HG02970 (cell line): ENCODE data around the gene KCNJ14.

Experiments
- ATAC-seq: cut with Tn5 transposase; IDR thresholded peaks from one replicate; pipeline ENCODE4 v1.9.1; 2021; ENCODE audit warnings: mild to moderate bottlenecking, moderate library complexity, moderate number of reproducible peaks; ENCODE audit not compliant: unreplicated experiment, low FRiP score

KCNJ14 gene

DNA sequence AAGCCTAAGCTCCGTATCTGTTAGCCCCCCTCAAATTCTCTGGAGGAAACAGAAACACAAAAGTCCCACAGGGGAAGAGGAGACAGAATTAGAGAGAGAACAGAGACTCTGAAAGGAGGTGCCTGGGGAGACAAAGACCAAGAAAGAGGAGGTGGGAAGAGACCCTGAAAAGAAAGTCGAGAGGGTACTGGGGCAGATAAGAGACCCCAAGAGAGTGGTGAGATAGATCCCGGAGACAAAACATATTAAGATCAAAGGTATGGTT, 10.5 kb upstream of the KCNJ14 start:
- ATAC-seq = no peak

DNA sequence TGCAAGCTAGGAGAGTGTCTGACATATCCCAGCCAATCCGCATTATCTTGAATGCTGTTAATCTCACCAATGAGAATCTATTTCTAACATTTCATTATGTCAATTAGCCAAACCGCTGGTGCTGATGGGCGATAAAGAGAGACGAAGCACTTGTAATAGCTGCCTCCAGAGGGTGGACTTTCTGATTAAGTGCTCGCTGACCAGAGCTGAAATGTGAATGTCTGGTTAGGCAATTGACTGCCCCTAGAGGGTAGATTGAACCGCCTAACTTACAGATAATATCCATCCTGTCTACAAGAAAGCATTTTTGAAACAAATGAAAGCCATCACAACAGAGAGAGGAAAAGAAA, 10.1 kb upstream of the KCNJ14 start:
- no peak for ATAC-seq

DNA sequence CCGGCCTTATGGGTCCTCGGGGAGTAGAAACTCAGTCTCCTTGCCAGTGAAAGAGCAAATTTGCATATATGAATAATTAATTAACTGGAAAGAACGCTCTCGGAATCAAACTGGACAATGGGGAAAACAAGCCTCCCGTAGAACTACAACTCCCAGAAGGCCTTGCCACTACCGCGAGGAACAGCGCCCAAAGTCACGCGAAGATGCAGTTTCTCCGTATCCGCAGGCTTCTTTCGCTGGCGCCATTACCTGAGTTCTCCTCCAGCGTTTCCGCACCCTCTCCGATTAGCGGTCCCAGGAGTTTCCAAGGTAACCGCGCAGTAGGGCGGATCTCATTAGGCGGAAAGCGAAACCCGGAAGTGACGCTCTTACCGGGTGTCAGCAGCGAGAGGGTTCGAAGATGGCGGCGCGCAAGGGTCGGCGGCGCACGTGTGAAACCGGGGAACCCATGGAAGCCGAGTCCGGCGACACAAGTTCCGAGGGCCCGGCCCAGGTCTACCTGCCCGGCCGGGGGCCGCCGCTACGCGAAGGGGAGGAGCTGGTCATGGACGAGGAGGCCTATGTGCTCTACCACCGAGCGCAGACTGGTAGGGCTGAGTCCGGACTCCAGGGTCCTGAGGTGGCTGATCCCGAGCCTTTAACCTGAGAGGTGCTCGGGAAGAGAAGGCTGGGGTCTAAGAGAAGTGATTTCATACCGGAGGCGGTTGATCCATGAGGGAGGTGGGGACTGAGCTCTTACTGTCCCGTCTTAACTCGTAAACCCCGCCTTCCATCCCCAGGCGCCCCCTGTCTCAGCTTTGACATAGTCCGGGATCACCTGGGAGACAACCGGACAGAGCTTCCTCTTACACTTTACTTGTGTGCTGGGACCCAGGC, 9.5 kb upstream of the KCNJ14 start, which contains the start of gene GRWD1:
GRWD1 (plus strand) TSS at position 378 of the 876 bp plus-strand sequence; CDS start at position 401, 23 bp downstream.
- ATAC-seq = peak; percentile 88

DNA sequence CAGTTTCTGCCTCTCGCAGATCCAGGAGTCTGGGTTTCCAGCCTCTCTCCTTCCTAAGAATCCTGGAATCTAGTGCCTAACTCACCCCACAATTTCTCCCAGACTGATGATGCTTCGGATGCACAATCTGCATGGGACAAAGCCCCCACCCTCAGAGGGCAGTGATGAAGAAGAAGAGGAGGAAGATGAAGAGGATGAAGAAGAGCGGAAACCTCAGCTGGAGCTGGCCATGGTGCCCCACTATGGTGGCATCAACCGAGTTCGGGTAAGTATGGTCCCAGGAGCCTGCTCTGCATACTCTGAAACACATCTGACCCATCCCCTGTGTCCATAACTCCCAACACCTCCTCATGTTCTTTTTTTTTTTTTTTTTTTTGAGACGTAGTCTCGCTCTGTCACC, 8.8 kb upstream of the KCNJ14 start:
- no peak for ATAC-seq

DNA sequence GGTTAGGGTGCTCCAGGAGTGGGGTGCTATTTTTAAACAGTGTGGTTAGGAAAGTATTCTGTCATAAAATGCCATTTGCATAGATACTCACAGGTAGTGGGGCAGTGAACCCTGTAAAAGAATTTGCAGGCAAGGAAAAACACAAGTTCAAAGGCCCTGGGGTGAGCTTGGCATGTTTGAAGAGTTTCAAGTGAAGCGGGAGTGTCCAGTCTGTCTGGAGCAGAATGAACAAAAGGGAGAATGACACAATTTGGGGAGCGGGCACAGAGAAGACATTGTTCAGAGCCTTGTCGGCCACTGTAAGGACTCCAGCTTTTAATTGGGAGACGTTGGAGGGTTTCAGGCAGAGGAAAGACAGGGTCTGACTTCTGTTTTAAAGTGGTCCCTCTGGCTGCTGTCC, 6.8 kb upstream of the KCNJ14 start:
- ATAC-seq = no peak

DNA sequence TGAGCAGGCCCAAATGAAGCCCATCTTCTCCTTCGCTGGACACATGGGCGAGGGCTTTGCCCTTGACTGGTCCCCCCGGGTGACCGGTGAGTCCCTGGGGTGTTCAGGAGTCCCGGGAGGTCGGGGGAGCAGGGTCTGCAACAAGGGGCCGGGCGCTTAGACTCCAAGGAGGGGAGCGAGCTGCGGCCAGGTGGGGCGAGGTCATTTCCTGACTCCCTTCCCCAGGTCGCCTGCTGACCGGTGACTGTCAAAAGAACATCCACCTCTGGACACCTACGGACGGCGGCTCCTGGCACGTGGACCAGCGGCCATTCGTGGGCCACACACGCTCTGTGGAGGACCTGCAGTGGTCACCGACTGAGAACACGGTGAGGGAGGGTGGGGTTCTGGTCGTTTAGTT, 4.9 kb upstream of the KCNJ14 start:
- no peak for ATAC-seq

DNA sequence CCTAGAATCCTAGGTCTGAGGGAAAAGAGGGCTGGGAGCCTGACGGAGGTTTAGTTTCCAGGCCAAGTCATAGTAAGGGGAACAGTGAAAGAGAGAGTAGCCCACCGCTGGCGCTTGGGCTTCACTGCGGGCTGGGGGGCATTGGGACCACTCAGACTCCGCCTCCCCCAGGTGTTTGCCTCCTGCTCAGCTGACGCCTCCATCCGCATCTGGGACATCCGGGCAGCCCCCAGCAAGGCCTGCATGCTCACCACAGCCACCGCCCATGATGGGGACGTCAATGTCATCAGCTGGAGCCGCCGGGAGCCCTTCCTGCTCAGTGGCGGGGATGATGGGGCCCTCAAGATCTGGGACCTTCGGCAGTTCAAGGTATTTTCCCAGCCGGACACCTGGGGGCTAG, 4.5 kb upstream of the KCNJ14 start:
- no peak for ATAC-seq

DNA sequence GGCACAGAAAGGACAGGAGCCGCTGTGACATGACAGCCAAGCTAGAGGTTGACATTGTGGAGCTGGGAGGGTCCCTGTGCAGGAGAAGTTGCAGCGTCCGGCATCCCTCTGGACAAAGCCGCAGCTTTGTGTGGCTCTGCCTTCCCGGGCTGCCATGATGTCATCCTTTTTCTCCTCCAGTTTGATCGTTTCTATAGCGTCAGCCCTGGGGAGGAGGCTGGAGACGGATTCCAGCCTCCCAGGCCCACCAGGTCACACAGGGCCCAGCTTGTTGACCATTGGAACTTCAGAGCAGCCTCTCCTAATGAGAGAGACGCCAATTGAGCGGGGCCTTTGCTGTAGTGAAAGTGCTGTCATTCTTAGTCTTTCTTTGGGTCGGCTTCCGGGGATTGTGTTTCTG, 3.8 kb upstream of the KCNJ14 start:
- no peak for ATAC-seq

DNA sequence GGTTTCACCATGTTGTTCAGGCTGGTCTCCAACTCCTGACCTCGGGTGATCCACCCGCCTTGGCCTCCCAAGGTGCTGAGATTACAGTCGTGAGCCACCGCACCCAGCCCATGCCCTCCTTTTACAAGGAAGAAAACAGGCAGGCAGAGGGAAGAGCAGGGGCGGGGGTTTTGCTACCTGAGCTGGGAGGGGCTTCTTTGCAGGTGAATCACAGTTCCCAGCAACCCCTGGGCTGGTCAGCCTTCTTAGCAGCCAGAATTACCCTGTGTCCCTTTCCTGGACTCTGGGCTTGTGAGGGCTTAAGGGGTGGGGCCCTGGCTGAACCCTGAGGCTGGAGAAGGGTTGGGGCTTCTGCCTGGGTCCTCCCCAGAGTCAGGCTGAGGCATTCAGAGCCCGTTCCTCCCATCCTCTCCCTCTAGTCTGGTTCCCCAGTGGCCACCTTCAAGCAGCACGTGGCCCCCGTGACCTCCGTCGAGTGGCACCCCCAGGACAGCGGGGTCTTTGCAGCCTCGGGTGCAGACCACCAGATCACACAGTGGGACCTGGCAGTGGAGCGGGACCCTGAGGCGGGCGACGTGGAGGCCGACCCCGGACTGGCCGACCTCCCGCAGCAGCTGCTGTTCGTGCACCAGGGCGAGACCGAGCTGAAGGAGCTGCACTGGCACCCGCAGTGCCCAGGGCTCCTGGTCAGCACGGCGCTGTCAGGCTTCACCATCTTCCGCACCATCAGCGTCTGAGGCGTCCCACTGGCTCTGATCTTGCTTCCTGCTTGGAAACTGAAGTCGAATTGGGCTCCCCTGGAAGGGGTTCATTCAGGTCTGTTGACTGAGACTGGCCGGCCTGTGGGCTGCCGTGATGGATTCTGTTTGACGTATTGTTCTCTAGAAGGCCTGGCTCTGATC, 2.8 kb upstream of the KCNJ14 start:
- ATAC-seq = no peak

DNA sequence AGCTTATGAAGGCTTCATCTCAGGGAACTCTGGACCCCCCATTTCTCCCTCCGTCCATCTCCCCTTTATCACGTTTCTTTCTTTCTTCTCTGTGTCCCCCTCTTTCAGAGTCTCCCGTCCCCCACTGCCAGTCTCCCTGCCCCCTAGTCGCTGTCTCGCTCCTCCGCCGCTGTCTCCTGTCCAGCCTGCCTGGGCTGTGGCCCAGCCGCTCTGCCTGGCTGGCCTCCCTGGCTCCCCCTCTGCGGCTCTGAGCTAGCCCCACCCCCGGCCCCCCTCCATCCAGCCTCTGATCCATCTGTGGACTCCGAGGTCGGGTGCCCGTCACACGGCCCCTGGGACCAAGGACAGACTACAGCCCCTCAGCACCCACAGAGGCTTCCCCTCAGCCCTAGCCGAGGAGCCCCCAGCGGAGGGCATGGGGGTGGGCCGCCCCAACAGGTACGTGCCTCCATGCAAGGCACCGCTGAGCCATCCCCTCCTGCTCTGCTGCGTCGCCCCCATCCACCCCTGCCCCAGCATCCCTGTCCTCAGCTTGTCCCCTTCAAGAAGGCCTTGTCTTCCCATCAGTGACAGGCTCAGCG, 1.1 kb upstream of the KCNJ14 start:
- ATAC-seq = no peak

DNA sequence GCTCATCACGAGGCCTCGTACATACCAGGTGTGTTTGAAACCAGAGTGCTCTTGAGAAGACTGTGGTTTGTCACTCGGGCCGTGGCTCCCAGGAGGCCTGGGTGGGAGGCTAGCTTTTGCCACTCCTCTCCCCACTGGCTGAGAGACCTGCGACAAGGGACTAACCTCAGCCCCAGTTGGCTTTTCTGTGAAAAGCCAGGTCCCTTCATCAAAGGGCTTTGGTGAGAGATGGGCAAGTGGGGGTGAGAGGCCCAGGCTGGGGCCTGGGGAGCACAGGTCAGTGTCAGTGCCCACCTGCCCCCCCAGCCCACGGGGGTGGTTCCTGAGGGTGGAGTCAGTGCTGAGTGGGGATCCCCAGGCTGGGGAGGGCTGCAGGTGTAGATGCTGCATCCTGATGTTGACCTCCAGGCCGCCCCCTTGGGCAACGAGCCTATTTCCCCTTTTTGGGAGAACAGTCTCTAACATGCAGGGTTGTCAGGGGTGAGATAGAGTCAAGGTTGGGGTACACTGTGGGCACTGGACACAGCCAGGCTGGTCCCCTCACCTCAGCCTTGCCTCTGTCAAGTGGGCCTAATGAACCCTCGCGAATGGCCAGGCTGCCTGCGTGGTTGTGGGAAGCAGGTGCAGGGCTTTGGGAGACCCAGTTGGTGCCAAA, 661 bp downstream of the KCNJ14 start:
- ATAC-seq = no peak

DNA sequence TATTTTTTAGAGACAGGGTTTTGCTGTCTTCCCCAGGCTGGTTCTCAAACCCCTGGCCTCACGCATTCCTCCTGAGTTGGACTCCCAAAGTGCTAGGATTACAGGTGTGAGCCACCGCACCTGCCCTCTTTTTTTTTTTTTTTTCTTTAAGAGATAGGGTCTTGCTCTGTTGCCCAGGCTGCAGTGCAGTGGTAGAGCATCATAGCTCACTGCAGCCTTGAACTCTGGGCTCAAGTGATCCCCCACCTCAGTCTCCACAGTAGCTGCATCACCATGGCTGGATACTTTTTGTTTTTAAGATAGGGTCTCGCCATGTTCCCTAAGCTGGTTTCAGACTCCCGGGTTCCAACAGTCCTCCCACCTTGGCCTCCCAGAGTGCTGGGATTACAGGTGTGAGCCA, 1.5 kb downstream of the KCNJ14 start:
- ATAC-seq = no peak

DNA sequence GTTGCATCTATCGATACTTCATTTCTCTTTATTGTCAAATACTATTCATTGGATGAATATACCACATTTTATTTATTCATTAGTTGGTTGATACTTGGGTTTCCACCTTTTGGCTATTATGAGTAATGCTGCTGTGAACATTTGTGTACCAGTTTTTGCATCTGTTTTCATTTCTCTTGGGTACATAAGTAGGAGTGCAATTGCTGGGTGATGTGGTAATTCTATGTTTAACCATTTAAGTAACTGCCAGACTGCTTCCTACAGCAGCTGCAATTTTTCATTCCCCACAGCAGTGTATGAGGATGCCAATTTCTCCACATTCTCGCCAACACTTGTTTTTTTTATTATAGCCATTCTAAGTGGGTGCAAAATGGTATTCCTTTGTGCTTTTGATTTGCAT, 2.6 kb downstream of the KCNJ14 start:
- ATAC-seq = no peak

DNA sequence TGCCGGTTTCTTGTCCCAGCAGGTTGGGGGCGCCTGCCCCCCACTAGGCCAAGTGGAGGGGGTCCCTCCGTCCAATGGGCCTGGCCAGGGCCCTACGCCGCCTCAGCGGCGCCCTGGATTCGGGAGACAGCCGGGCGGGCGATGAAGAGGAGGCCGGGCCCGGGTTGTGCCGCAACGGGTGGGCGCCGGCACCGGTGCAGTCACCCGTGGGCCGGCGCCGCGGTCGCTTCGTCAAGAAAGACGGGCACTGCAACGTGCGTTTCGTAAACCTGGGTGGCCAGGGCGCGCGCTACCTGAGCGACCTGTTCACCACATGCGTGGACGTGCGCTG, 6.2 kb downstream of the KCNJ14 start:
- ATAC-seq = no peak

DNA sequence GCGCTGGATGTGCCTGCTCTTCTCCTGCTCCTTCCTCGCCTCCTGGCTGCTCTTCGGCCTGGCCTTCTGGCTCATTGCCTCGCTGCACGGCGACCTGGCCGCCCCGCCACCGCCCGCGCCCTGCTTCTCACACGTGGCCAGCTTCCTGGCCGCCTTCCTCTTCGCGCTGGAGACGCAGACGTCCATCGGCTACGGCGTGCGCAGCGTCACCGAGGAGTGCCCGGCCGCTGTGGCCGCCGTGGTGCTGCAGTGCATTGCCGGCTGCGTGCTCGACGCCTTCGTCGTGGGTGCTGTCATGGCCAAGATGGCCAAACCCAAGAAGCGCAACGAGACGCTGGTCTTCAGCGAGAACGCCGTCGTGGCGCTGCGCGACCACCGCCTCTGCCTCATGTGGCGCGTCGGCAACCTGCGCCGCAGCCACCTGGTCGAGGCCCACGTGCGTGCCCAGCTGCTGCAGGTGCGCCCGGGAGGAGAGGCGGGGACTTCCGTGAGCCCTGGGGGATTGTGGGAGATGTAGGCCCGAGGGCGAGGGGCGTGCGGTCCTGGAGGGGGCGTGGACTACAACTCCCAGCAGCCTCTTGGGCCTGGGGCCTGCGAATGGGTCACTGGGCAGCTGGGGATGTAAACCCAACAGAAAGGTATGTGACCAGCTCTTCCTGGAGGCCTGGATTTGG, 6.7 kb downstream of the KCNJ14 start:
- ATAC-seq = no peak

DNA sequence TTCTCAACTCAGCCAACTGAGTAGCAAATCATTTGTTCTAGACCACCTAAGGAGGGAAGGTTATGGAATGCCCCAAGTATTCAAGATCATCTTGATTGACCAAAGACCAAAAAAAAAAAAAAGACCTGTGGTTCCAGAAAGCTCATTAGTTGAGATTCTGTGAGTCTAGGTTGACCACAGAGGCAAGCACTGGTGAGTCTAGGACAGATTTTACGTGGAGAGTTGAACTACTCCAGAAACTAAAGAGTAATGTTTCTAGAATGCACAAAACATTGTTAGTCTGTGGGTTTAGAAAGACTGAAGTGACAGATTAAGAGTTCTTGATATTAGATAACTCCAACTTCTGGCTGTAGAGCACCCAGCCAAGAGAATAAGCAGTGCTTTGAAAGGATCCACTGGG, 9.8 kb downstream of the KCNJ14 start:
- no peak for ATAC-seq

DNA sequence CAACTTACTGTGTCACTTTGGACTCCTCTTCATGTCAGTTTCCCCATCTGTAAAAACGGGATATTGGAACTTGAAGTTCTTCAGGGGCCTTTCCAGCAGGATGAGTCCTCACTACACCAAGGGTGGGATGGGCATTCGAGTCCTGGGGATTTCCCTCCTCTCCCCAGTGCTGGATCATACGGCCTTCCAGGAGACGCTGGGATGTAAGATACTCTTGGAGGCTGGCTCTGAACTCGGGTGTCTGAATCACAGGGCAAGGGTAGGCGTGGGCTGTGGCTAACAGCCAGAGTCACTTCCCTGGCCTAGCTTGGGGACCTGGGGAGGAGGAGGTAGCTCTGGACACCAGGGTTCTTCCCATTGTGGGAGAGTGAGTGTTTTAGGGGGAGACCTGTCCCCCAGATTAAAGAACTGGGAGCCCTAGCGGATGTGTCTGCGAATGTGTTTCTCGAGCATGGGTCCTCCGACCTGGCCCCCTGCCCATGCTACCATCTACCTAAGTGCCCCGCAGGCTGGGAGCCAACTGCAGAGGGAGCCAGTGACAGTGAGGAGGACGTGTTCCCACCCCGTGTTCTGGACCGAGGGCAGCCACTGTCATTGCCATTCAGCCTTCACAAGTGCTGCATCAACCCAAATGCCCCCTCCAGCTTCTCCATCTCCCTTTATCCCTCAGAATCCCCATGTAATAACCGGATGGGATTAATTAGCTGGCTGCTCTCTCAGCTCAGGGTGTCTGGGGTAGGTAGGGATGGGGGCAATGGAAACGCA, 11.4 kb downstream of the KCNJ14 start:
- no peak for ATAC-seq

DNA sequence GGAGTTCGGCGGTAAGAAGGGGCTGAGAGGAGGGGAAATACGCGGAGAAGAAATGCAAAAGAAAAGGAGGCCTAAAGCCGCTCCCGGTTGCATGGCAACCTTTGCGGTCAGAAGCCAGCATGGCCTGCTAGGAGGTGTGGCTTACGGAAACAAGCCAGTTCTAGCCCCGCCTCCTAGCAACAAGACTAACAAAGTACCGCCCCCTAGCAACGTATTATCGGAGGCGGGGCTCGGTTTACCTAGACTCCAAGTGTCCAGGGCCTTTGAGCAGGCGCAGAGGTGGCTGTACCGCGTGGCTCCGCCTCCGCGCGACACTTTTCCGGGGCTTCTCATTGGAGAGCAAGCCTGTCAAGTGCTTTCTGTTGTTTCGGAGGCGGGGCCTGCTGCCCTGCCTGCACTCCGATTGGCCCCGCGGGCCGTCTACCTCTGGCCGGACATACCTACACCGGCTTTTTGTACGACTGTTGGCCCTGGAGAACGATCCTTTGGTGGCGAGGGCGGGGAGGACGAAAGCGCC, 13.5 kb downstream of the KCNJ14 start:
- peak; percentile 93 for ATAC-seq

DNA sequence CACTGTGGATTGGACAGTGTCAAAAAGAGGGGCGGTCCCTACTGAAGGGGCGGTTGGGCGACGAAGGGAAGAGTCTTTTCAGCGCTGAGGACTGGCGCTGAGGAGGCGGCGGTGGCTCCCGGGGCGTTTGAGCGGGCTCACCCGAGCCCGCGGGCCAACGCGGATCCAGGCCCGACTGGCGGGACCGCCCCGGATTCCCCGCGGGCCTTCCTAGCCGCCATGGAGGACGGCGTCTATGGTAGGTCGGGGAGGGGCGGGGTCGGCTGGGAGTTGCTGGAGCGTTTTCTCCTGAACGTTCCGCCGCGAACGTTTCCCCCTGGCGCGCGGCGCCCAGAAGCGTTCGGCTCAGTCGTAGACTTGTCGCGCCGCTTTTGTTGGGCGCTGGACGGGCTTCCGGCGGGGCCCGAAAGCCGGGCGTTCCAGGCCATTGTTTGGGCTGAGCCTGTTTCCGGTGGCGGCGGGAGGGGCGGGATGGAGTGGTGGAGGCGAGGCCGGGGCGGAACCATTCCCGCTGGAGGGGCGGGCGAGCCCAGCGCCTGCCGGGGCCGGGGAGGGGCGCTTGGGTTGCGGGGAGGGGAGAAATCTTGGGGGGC, 14.0 kb downstream of the KCNJ14 start, which contains the start of gene CYTH2:
CYTH2 (plus strand) TSS at position 81 of the 593 bp plus-strand sequence; CDS start at position 220, 139 bp downstream.
- ATAC-seq = peak; percentile 25
